HS-27A (cell line): ENCODE results near the gene NADK.
"Not testable (repeated sequence)": the region's sequence is repeated elsewhere in the genome, so short reads cannot be mapped to it uniquely, and the experiment has no call there.

ENCODE experiments used
- DNase-seq: peaks from one replicate; pipeline ENCODE4 v3.0.0-alpha.2; 2012; ENCODE audit warnings: low read depth, missing footprints

The NADK gene

GRCh38 chr1:1704284-1704957, 73.8 kb downstream of the NADK start:
- DNase-seq = not testable (repeated sequence)

GRCh38 chr1:1703796-1704195, 74.5 kb downstream of the NADK start:
- no peak for DNase-seq

- not testable (repeated sequence) for DNase-seq
Measured at GRCh38 chr1:1702506-1702905, 75.8 kb downstream of the NADK start.
